Suppressor macrophage treated with lipopolysaccharide for 1 hour (primary cell): ENCODE data around the gene CMTM6.
A peak's percentile ranks its signal among the peaks of the same experiment; 100 is the strongest.
"Not testable (repeated sequence)": the region's sequence is repeated elsewhere in the genome, so short reads cannot be mapped to it uniquely, and the experiment has no call there.

Source experiments
- DNase-seq, 3 donors: peaks; one replicate each; pipeline ENCODE4 v3.0.0-alpha.2; 2020 to 2022

Gene CMTM6

GRCh38 chr3:32464726-32465125, 37.9 kb downstream of the CMTM6 start:
- DNase-seq = not testable (repeated sequence)

- DNase-seq = not testable (repeated sequence)
These were observed 39.2 kb downstream of the CMTM6 start for GRCh38 chr3:32463415-32463814.

DNA sequence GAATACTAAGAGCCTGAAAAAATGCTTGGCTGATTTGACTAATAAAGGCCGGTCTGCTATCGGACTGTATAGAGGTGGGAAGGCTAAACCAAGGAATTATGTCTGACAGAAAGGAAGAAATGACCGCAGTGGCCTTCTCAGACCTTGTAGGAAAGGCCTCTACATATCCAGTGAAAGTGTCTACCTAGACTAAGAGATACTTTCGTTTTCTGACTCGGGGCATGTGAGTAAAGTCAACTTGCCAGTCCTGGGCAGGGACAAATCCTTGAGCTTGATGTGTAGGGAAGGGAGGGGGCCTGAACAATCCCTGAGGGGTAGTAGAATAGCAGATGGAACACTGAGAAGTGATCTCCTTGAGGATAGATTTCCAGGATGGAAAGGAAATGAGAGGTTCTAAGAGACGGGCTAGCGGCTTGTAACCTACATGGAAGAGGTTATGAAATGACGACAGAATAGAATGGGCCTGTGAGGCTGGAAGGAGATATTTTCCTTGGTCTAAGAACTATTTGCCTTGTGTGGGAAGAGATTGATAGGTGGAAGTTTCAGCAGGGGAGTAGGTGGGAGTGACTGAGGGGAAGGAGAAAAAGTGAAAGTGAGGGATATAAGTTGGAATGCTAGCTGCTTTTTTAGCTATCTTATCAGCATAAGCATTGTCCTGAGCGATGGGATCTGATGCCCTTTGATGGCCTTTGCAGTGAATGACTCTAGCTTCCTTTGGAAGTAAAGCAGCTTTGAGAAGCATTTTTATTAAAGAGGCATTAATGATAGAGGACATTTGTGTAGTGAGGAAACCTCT, 40.3 kb downstream of the CMTM6 start:
- not testable (repeated sequence) for DNase-seq

DNA sequence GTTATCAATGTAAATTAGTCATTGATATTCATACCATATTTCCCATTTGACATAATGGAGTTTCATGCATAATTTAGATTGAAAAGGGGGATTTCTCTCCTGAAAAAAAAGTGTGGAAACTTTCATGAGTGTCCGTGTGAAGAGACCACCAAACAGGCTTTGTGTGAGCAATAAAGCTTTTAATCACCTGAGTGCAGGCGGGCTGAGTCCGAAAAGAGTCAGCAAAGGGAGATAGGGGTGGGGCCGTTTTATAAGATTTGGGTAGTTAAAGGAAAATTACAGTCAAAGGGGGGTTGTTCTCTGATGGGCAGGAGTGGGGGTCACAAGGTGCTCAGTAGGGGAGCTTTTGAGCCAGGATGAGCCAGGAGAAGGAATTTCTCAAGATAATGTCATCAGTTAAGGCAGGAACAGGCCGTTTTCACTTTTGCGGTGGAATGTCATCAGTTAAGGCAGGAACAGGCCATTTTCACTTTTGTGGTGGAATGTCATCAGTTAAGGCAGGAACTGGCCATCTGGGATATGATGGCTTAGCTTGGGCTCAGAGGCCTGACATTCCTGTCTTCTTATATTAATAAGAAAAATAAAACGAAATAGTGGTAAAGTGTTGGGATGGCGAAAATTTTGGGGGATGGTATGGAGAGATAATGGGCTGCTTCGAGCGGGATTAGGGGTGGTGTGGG, 41.7 kb downstream of the CMTM6 start:
- not testable (repeated sequence) for DNase-seq

DNA sequence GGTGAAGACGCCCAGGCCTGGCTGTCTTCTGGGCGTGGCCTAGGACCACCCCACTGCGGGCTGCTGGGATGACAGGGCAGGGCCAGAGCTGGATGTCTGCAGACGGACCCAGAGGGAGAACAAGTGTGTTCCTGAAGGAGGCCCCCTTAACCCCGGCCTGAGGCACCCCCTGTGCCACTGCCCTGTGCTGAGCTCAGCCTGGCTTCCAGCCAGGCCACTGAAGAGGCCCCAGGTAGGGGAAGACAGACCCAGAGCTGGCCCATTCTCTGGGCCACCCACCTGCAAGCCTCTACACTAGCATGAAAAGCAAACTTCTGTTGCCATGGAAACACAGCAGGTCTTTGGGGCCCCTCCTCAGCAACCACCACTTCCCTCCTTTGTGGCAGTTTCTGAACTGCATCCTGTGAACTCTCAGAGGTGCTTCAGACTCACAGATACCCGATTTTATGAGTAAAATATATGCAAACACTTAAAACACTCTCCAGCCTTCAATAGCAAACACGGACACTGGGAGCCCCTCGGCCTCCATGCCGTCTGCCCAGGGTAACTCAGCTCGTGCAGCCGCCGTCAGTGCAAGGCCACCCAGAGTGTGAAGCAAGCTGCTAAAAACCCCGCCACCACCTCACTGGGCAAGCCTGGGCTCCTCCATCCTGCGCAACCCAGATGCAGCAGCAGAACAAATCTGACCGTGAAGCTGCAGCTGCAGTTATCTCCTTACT, 42.5 kb downstream of the CMTM6 start:
- no peak for DNase-seq

GRCh38 chr3:32459450-32459849, 43.2 kb downstream of the CMTM6 start:
- no peak for DNase-seq

- DNase-seq = peak; percentile 34 to 45 (median 39)
These were observed 44.6 kb downstream of the CMTM6 start for GRCh38 chr3:32457971-32458471.

GRCh38 chr3:32456429-32457130, 46.1 kb downstream of the CMTM6 start:
- no peak for DNase-seq

- DNase-seq = no peak
These were observed 46.8 kb downstream of the CMTM6 start for GRCh38 chr3:32455609-32456428.

DNA sequence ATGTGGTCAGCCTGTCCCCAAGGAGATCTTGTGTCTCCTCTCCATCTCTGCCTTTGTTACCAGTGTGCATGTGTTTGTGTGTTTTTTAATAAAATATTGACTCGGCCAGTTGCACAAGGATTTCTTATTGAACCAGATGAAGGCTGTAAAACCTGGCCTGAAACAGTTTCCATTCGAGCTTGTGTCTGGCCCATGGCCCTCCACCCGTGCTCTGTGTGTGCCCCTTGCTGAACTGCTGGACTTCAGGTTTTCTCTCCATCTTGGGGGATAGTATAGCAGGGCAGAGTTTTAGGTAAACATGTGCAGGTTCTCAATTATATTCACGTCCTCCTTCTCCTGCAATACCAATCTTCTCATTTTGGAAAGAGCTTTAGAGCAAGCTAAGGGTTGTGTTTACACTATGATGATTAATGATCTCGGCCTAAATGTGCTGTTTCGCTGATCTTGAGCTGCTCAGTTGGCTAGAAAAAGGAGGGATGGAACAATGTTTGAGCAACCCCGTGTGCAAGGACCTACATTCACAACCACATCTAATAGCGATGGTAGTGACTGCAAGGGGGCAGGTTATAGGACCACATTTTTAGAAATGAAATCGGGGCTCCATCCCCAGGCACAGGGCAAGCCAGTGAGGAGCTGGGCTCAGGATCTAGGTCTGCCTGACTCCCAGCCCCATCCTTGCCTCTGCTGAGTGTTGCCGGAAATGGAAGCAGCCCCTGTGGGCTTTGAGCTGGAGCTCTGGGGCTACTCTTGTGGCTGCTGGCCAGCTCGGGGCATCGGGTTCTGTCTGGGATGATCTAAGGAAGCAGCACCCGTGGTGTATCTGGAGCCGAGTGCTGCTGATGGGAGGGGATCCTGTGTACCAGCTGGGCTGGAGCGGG, 47.7 kb downstream of the CMTM6 start:
- DNase-seq = no peak

- no peak for DNase-seq
These were observed 48.5 kb downstream of the CMTM6 start for GRCh38 chr3:32454111-32454510.

GRCh38 chr3:32453346-32453745, 49.3 kb downstream of the CMTM6 start:
- DNase-seq = no peak

- no peak for DNase-seq
These were observed 50.6 kb downstream of the CMTM6 start for GRCh38 chr3:32452009-32452408.

- no peak for DNase-seq
These were observed 51.5 kb downstream of the CMTM6 start for GRCh38 chr3:32450992-32451659.

GRCh38 chr3:32450426-32450825, 52.2 kb downstream of the CMTM6 start:
- no peak for DNase-seq

GRCh38 chr3:32449691-32450090, 53.0 kb downstream of the CMTM6 start:
- no peak for DNase-seq

DNA sequence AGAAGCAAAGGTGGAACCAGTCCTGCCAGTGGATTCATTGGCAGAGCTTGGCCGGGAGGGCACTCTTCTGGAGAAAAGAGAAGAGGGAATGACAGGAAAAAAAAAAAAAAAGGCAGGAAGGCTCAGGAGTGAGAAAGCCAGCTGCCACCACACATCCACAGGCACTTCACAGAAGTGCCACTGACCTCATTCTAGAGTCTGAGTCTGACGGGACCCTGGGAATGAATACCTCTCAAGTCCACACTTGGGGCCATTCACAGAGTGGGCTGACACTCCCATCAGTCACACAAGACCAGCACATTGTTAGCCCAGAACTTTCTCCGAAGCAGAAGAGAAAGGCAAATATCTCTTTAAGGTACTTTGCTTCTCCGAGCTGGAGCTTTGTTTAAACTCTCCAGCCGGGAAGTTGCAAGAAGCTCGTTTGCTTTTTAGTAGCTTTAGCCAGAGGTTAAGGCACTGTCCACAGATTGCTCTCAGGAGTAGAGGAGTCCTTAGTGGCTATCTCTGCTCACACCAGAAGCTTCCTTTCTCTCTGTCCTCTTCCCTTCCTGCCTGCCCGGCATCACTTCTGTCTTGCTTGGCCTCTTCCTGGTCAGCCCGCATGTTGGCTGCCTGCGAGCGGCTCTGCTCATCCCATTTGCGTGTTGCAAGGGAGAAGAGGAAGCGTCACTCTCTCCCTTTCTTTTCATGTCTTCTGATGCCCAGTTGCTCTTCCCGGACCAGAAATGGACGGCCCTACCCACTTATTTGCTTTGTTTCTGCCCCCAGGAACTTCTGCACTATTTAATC, 53.8 kb downstream of the CMTM6 start:
- DNase-seq = peak in 2 of 3 donors; percentile 40 to 46

- DNase-seq = no peak
These were observed 54.7 kb downstream of the CMTM6 start for GRCh38 chr3:32447865-32448400.

GRCh38 chr3:32443478-32443877, 59.2 kb downstream of the CMTM6 start:
- DNase-seq = peak; percentile 28 to 78 (median 66)
